IMR-90 (cell line): Measurements from ENCODE around the gene ELFN2. TPM values are rescaled to one million over a fixed set of nuclear protein-coding genes. Genes with fewer than 3 reads are reported as not detected.

Source experiments
- ATAC-seq: fragments of 200-7000 bp; cut with Tn5 transposase; 2 replicates; pipeline ENCODE4 v1.9.1; 2020; ENCODE audit warnings: low read depth, mild to moderate bottlenecking, moderate library complexity
- BruUV-seq: library from RNA; stranded (reverse); fragments of 400-500 nt; replicated peaks from 2 replicates; lab custom pipeline; 2021; lab: Mats Ljungman, UMichigan
- CTCF ChIA-PET: fragments of 300-600 bp; formaldehyde crosslinking; extraction: SDS; loops from one replicate; lab custom pipeline; 2021; ENCODE audit warnings: antibody characterized with exemption; lab: Yijun Ruan, JAX
- POLR2A ChIA-PET: fragments of 300-600 bp; sonication (Branson Sonifier 250); formaldehyde crosslinking; loops from one replicate; lab custom pipeline; 2022; ENCODE audit warnings: antibody characterized with exemption; ENCODE audit not compliant: unreplicated experiment; lab: Charles Lee
- DNase-seq: peaks from one replicate; pipeline ENCODE4 v3.0.0; 2013
- H2AFZ ChIP-seq: replicated peaks from 2 replicates; pipeline ENCODE3; 2013; ENCODE audit warnings: low read length, mild to moderate bottlenecking; ENCODE audit not compliant: poor library complexity
- H2AK5ac ChIP-seq: 2 replicates; pipeline ENCODE4 v1.6.1; 2013; ENCODE audit warnings: low read depth, low read length, inconsistent platforms
- H2AK9ac ChIP-seq: replicated peaks from 2 replicates; pipeline ENCODE3; 2013; ENCODE audit warnings: mild to moderate bottlenecking, low read depth, low read length, moderate library complexity; ENCODE audit not compliant: poor library complexity
- H2BK120ac ChIP-seq: 2 replicates; pipeline ENCODE4 v1.6.1; 2013; ENCODE audit warnings: low read depth, low read length, inconsistent platforms
- H2BK15ac ChIP-seq: 3 replicates; pipeline ENCODE4 v1.6.1; 2013; ENCODE audit warnings: low read depth, low read length, inconsistent platforms
- H2BK20ac ChIP-seq: 2 replicates; pipeline ENCODE4 v1.6.1; 2013; ENCODE audit warnings: low read depth, mild to moderate bottlenecking, inconsistent platforms, low read length, moderate library complexity
- H2BK5ac ChIP-seq: 2 replicates; pipeline ENCODE4 v1.6.1; 2013; ENCODE audit warnings: mild to moderate bottlenecking, low read depth, low read length, inconsistent platforms; ENCODE audit not compliant: poor library complexity, severe bottlenecking
- H3K14ac ChIP-seq: replicated peaks from 2 replicates; pipeline ENCODE4 v1.6.1; 2013; ENCODE audit warnings: low read depth, low read length, inconsistent platforms
- H3K18ac ChIP-seq: 2 replicates; pipeline ENCODE4 v1.6.1; 2013; ENCODE audit warnings: low read depth, low read length, control low read depth
- H3K23ac ChIP-seq: 2 replicates; pipeline ENCODE4 v1.6.1; 2013; ENCODE audit warnings: low read depth, low read length, inconsistent platforms
- H3K27ac ChIP-seq: 2 replicates; pipeline ENCODE4 v1.5.1; 2013; ENCODE audit warnings: mild to moderate bottlenecking, control low read depth, low read length; ENCODE audit not compliant: insufficient read depth
- H3K27me3 ChIP-seq: 2 replicates; pipeline ENCODE4 v1.6.1; 2013; ENCODE audit warnings: low read length; ENCODE audit not compliant: control insufficient read depth, insufficient read depth
- H3K36me3 ChIP-seq: 2 replicates; pipeline ENCODE4 v1.6.1; 2013; ENCODE audit warnings: low read length, mixed read lengths; ENCODE audit not compliant: control insufficient read depth, insufficient read depth
- H3K4ac ChIP-seq: 2 replicates; pipeline ENCODE4 v1.6.1; 2013; ENCODE audit warnings: low read depth, low read length, inconsistent platforms
- H3K4me1 ChIP-seq: 2 replicates; pipeline ENCODE4 v1.6.1; 2013; ENCODE audit warnings: low read length, mixed read lengths; ENCODE audit not compliant: control insufficient read depth, insufficient read depth
- H3K4me2 ChIP-seq: 2 replicates; pipeline ENCODE4 v1.6.1; 2013; ENCODE audit warnings: low read depth, mild to moderate bottlenecking, control low read depth, low read length, moderate library complexity
- H3K4me3 ChIP-seq: 2 replicates; pipeline ENCODE4 v1.5.1; 2013; ENCODE audit warnings: low read depth, mild to moderate bottlenecking, control low read depth, low read length, moderate library complexity; ENCODE audit not compliant: insufficient read depth
- H3K56ac ChIP-seq: 2 replicates; pipeline ENCODE4 v1.6.1; 2013; ENCODE audit warnings: low read length, inconsistent platforms; ENCODE audit not compliant: insufficient read depth; ENCODE audit errors: extremely low read depth
- H3K79me1 ChIP-seq, 2 experiments: 2 replicates each; pipeline ENCODE4 v1.6.1; 2013; ENCODE audit warnings: low read length in 2 of 2, inconsistent platforms in 1 of 2, low read depth in 1 of 2
- H3K9ac ChIP-seq: 2 replicates; pipeline ENCODE4 v1.6.1; 2013; ENCODE audit warnings: low read depth, low read length, control low read depth
- H3K9me1 ChIP-seq: 2 replicates; pipeline ENCODE4 v1.6.1; 2013; ENCODE audit warnings: low read length, inconsistent platforms; ENCODE audit not compliant: insufficient read depth
- H3K9me3 ChIP-seq: 2 replicates; pipeline ENCODE4 v1.6.1; 2013; ENCODE audit warnings: low read length; ENCODE audit not compliant: control insufficient read depth, insufficient read depth
- H4K20me1 ChIP-seq: 2 replicates; pipeline ENCODE4 v1.6.1; 2013; ENCODE audit warnings: low read length, inconsistent platforms; ENCODE audit not compliant: insufficient read depth
- H4K5ac ChIP-seq: 2 replicates; pipeline ENCODE4 v1.6.1; 2013; ENCODE audit warnings: mild to moderate bottlenecking, low read depth, low read length, control low read depth
- H4K8ac ChIP-seq, 2 experiments: 2 replicates each; pipeline ENCODE4 v1.6.1; 2013; ENCODE audit warnings: low read depth in 2 of 2, low read length in 2 of 2, control low read depth in 1 of 2, inconsistent platforms in 1 of 2
- H4K91ac ChIP-seq: 2 replicates; pipeline ENCODE4 v1.6.1; 2013; ENCODE audit warnings: low read depth, low read length, inconsistent platforms; ENCODE audit not compliant: insufficient read depth
- BHLHE40 ChIP-seq: fragments of 150-350 bp; IDR thresholded peaks from 2 replicates; pipeline ENCODE4 v1.6.1; 2016; ENCODE audit warnings: mild to moderate bottlenecking, low read depth, low read length
- CHD1 ChIP-seq: IDR thresholded peaks from 2 replicates; pipeline ENCODE4 v1.6.1; 2012; ENCODE audit warnings: low read depth, low read length, improper control_type of control experiment
- FOS ChIP-seq: fragments of 150-350 bp; IDR thresholded peaks from 2 replicates; pipeline ENCODE4 v1.6.1; 2016; ENCODE audit warnings: low read depth, low read length
- MAZ ChIP-seq: IDR thresholded peaks from 2 replicates; pipeline ENCODE4 v1.6.1; 2012; ENCODE audit warnings: low read depth, mild to moderate bottlenecking, low read length, improper control_type of control experiment, moderate library complexity, borderline replicate concordance
- NFE2L2 ChIP-seq: fragments of 150-350 bp; IDR thresholded peaks from 2 replicates; pipeline ENCODE4 v1.6.1; 2016; ENCODE audit warnings: low read depth, mild to moderate bottlenecking, low read length
- POLR2A ChIP-seq: IDR thresholded peaks from 2 replicates; pipeline ENCODE4 v1.6.1; 2012; ENCODE audit warnings: mild to moderate bottlenecking, low read depth, low read length
- SMC3 ChIP-seq: fragments of 150-350 bp; IDR thresholded peaks from 2 replicates; pipeline ENCODE4 v1.6.1; 2016; ENCODE audit warnings: low read depth, mild to moderate bottlenecking, antibody characterized with exemption, low read length, moderate library complexity
- USF2 ChIP-seq: fragments of 150-350 bp; IDR thresholded peaks from 2 replicates; pipeline ENCODE4 v1.6.1; 2017; ENCODE audit warnings: mild to moderate bottlenecking, antibody characterized with exemption, low read length, low read depth
- WGBS, 2 experiments: methylation state at CpG; one replicate each; pipeline versions ENCODE4 v1.1.5 to v1.1.7; 2013; ENCODE audit warnings: missing lambda C conversion rate in 2 of 2; ENCODE audit not compliant: insufficient read length in 1 of 2; ENCODE audit errors: extremely low coverage in 2 of 2; 5-methylcytosine and 5-hydroxymethylcytosine counted together
- dilution Hi-C: fragments of 300-500 bp; cut with HindIII; formaldehyde crosslinking; loops from one replicate; pipeline ENCODE4 v1.14.3; 2018; ENCODE audit warnings: low sequenced_read_pairs; ENCODE audit not compliant: unreplicated experiment
- in situ Hi-C: fragments of 300-500 bp; cut with MboI; formaldehyde crosslinking; loops from 3 replicates; pipeline ENCODE4 v1.14.3; 2019; ENCODE audit warnings: low sequenced_read_pairs, inconsistent platforms, mixed read lengths
- intact Hi-C: fragments of 100-400 bp; cut with micrococcal nuclease; formaldehyde crosslinking; loops from 2 replicates; pipeline ENCODE4 v1.10.0; 2022
- polyA plus RNA-seq, 3 experiments: library from polyadenylated mRNA; depleted of rRNA; stranded (reverse); fragments of >200 nt; gene quantifications; 2 replicates each; pipeline ENCODE4 v1.2.3, GENCODE V29; 2012; ENCODE audit warnings: low replicate concordance in 1 of 3
- total RNA-seq: library from RNA; depleted of rRNA; stranded (reverse); fragments of >200 nt; gene quantifications from 2 replicates; pipeline ENCODE4 v1.2.3, GENCODE V29; 2012

The ELFN2 gene
- total and polyA plus RNA-seq, 2 of the 4 experiments (the other 2 are of a cell fraction), result 0.72 to 5.0 TPM

DNA sequence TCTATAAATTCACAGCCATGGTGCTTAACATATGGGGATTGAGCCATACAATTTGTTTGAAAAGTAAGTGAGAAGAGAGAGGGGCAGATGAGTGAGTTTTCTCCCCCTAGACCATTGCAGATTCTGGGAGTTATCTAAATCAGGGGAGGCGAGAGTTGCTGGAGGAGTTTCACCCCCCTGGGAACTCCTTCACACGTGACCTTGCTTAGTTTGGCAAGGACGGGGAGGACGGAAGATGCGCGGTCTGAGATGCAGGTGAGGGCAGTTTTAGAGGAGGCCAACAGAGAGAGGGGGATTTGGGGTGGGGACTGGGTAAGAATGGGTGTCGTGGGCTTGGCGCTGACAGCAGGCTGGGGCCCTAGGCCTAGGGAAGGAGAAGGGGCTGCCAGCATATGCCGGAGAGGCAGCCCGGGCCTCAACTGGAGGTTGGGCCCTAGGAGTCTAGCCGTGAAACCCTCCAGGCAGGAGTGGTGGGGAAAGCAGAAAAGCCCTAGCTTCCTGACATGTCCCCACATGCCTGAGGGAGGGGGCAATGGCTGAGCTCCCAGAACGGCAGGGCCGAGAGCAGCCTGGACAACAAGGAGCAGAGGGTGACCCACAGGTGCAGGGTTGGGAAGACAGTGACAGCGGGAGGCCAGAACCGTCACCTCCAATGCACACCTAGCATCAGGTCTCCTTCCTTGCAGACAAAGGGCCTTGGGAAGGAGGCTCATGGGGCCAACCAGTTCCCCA is 63.9 kb downstream of the ELFN2 start:
- Histone ChIP-seq H3K18ac (peak overlapping the region; percentile 9; the same call in 1 of the 2 replicates), H2BK20ac (peak overlapping the region; percentile 46; the same call in 1 of the 2 replicates), H3K27ac (no peak overlapping the region), H4K5ac (no peak overlapping the region), H2AK5ac (peak overlapping the region; percentile 78; the same call in 1 of the 2 replicates), H2BK5ac (no peak overlapping the region), H2BK120ac (peak overlapping the region; percentile 73), H3K79me1 (no peaks in the 10 kb centered on the region), H2AFZ (peak overlapping the region; percentile 40), H3K4me2 (no peak overlapping the region), H3K9me3 (no peaks in the 10 kb centered on the region), H3K9ac (no peak overlapping the region), H2AK9ac (peak overlapping the region; percentile 81), H2BK15ac (no peak overlapping the region), H3K36me3 (no peaks in the 10 kb centered on the region), H3K4me1 (peaks cover 2% of the 10 kb centered on the region; the same call in 1 of the 2 replicates), H3K9me1 (peaks cover 8% of the 10 kb centered on the region), H3K14ac (peak overlapping the region; percentile 21; the same call in 1 of the 2 replicates), H3K27me3 (no peaks in the 10 kb centered on the region), H3K56ac (no peak overlapping the region), H3K23ac (no peak overlapping the region; the same call in 1 of the 2 replicates), H4K20me1 (no peaks in the 10 kb centered on the region), H3K4me3 (no peak overlapping the region), H4K91ac (no peak overlapping the region), H4K8ac (peak overlapping the region in 1 of 2 experiments; percentile 74; a peak in 2 of 4 replicates), H3K4ac (peak overlapping the region; percentile 73)
- 82% methylated on average over 8 of the region's 15 CpGs; no CpG with 5 or more reads in 1 of the 2 experiments for WGBS, 2 experiments
- ATAC-seq, result no peak
- no TSS peak for BruUV-seq
- intact Hi-C loops, result no loop called here
- no peak for TF ChIP-seq SMC3
- TF ChIP-seq NFE2L2, result no peak
- TF ChIP-seq CHD1, result no peak
- TF ChIP-seq FOS, result no peak
- TF ChIP-seq POLR2A, result no peak
- no peak for TF ChIP-seq BHLHE40
- TF ChIP-seq MAZ, result no peak
- TF ChIP-seq USF2, result no peak
- ChIA-PET POLR2A (no interaction called here), CTCF (no interaction called here)
- in situ Hi-C loops, result no loop called here
- dilution Hi-C loops, result no loop called here
- DNase-seq, result no peak
